Neuron (in vitro differentiated cells): ENCODE results near the gene NUMB.

Source experiments
- H2AFZ ChIP-seq: one replicate; pipeline ENCODE4 v1.6.1; 2013; ENCODE audit warnings: low read depth, mild to moderate bottlenecking, inconsistent platforms, low read length, moderate library complexity
- H3K27me3 ChIP-seq: one replicate; pipeline ENCODE4 v1.6.1; 2013; ENCODE audit warnings: low read length; ENCODE audit not compliant: insufficient read depth
- H3K36me3 ChIP-seq: one replicate; pipeline ENCODE4 v1.6.1; 2013; ENCODE audit warnings: low read length; ENCODE audit not compliant: insufficient read depth
- H3K4me1 ChIP-seq: one replicate; pipeline ENCODE4 v1.6.1; 2013; ENCODE audit warnings: low read length; ENCODE audit not compliant: insufficient read depth
- H3K4me3 ChIP-seq: 2 replicates; pipeline ENCODE4 v1.5.1; 2013; ENCODE audit warnings: mild to moderate bottlenecking, low read length, moderate library complexity
- H3K9me3 ChIP-seq: one replicate; pipeline ENCODE4 v1.6.1; 2013; ENCODE audit warnings: low read length

Gene NUMB

GRCh38 chr14:73261520-73262426 is 196.6 kb downstream of the NUMB start:
- peaks cover 17% of the 10 kb centered on the region for H3K4me1 ChIP-seq
- H3K36me3 ChIP-seq, result no peaks in the 10 kb centered on the region
- no peaks in the 10 kb centered on the region for H3K27me3 ChIP-seq
- H2AFZ ChIP-seq, result no peak overlapping the region
- no peak overlapping the region for H3K4me3 ChIP-seq
- no peaks in the 10 kb centered on the region for H3K9me3 ChIP-seq

DNA sequence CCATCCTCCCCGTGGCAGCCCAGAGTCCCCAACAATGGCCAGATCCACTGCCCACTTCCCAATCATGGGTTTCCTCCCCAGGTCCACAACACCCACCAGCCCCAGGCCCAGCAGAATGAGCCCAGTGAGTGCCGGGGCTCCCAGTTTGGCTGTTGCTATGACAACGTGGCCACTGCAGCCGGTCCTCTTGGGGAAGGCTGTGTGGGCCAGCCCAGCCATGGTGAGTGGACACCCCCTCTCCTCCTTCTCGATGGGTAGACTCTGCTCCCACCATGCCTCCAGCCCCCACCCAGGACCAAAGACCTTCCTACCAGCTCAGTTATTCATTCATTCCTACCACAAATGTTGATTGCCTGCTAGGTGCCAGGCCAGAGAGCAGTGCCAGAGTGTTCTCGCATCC is 197.3 kb downstream of the NUMB start:
- no peaks in the 10 kb centered on the region for H3K27me3 ChIP-seq
- peaks cover 17% of the 10 kb centered on the region for H3K4me1 ChIP-seq
- no peaks in the 10 kb centered on the region for H3K36me3 ChIP-seq
- no peak overlapping the region for H2AFZ ChIP-seq
- H3K9me3 ChIP-seq, result no peaks in the 10 kb centered on the region
- no peak overlapping the region for H3K4me3 ChIP-seq

GRCh38 chr14:73260574-73260973 is 197.8 kb downstream of the NUMB start:
- Histone ChIP-seq H3K9me3 (no peaks in the 10 kb centered on the region), H3K4me1 (peaks cover 17% of the 10 kb centered on the region), H3K27me3 (no peaks in the 10 kb centered on the region), H3K36me3 (no peaks in the 10 kb centered on the region), H3K4me3 (no peak overlapping the region), H2AFZ (no peak overlapping the region)

GRCh38 chr14:73259837-73260236 is 198.5 kb downstream of the NUMB start:
- Histone ChIP-seq H3K4me1 (peaks cover 17% of the 10 kb centered on the region), H3K27me3 (no peaks in the 10 kb centered on the region), H3K36me3 (no peaks in the 10 kb centered on the region), H3K4me3 (no peak overlapping the region), H2AFZ (no peak overlapping the region), H3K9me3 (no peaks in the 10 kb centered on the region)

DNA sequence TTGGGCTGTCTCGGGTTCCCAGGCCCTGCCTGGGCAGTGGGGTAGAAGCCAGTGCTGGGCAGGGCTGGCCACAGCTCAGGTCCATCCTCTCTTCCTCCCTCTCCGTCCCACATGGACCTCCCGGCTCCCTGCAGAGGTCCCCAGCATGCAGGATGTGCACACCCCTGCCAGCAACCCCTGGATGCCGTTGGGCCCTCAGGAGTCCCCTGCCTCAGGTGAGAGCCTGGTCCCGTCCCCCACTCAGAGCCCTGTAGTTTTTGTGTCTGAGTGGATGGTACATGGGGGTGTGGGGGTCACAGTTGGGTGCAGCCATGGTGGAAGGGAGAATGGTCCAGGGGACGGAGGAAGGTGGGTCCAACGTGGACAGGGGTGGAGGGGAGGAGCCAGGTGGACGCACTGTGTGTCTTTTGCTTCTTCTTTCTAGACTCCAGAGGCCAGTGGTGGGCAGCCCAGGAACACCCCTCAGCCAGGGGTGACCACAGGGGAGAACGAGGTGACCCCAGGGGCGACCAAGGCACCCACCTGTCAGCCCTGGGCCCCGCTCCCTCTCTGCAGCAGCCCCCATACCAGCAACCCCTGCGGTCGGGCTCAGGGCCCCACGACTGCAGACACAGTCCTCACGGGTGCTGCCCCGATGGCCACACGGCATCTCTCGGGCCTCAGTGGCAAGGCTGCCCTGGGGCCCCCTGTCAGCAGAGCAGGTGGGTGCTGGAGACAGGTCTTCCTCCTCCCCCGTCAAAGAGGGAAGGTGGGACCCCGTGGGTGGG is 199.3 kb downstream of the NUMB start:
- H3K27me3 ChIP-seq, result no peaks in the 10 kb centered on the region
- no peak overlapping the region for H2AFZ ChIP-seq
- no peaks in the 10 kb centered on the region for H3K36me3 ChIP-seq
- no peak overlapping the region for H3K4me3 ChIP-seq
- no peaks in the 10 kb centered on the region for H3K9me3 ChIP-seq
- peaks cover 17% of the 10 kb centered on the region for H3K4me1 ChIP-seq

- H3K9me3 ChIP-seq, result no peaks in the 10 kb centered on the region
- no peak overlapping the region for H2AFZ ChIP-seq
- H3K27me3 ChIP-seq, result no peaks in the 10 kb centered on the region
- no peak overlapping the region for H3K4me3 ChIP-seq
- H3K36me3 ChIP-seq, result no peaks in the 10 kb centered on the region
- peaks cover 17% of the 10 kb centered on the region for H3K4me1 ChIP-seq
These were observed 200.3 kb downstream of the NUMB start for GRCh38 chr14:73258076-73258475.

DNA sequence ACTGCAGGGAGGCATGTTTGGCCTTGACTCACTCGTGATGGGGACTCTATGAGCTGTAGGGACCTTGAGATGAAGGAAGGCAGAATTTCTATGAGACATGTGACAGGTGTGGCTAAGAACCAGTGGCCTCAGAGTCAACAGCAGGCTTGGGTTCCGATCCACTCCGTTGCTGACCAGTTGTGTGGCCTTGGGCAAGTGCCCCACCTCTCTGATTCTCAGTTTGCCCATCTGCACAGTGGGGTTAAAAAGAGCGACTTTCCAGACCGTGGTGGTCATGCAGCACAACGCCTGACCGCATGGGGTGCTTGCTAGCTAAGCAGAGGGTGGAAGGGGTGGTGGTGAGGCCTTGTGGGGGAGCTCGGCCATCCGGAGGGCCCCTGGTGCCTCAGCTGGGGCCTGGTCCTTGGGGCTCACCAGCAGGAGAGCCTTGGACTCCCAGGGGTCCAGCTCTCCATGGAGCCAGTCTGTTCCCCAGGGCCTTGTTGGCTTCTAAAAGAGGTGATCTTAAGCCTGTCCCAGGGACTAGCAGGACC is 202.6 kb downstream of the NUMB start:
- Histone ChIP-seq H3K4me1 (peaks cover 6% of the 10 kb centered on the region), H3K36me3 (no peaks in the 10 kb centered on the region), H3K9me3 (no peaks in the 10 kb centered on the region), H3K4me3 (no peak overlapping the region), H2AFZ (no peak overlapping the region), H3K27me3 (no peaks in the 10 kb centered on the region)

DNA sequence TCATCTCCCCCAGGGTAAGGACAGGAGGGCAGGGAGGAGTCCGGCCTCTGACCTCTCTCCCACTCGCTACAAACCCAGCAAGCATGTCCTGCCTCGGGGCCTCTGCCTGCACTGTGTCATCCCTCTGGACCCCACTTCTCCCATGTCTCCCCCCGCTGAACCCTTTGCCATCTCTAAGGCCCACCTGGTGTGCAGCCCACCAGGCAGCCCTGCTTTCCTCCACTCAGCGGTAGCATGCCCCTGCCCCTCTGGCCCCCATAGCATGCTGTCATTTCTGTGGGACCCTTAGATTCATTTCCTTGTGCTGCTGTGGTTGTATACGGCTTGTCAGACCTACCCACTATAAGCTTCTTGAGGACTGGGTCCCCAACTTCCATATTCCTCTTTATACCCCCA is 203.3 kb downstream of the NUMB start:
- no peaks in the 10 kb centered on the region for H3K9me3 ChIP-seq

GRCh38 chr14:73254247-73255004 is 203.9 kb downstream of the NUMB start:
- Histone ChIP-seq H3K4me1 (no peaks in the 10 kb centered on the region), H3K36me3 (no peaks in the 10 kb centered on the region), H3K4me3 (no peak overlapping the region), H3K9me3 (no peaks in the 10 kb centered on the region), H2AFZ (no peak overlapping the region), H3K27me3 (no peaks in the 10 kb centered on the region)

More for the DNA sequence above, 203.3 kb downstream of the NUMB start:
- Histone ChIP-seq H2AFZ (no peak overlapping the region), H3K4me3 (no peak overlapping the region), H3K36me3 (no peaks in the 10 kb centered on the region), H3K27me3 (no peaks in the 10 kb centered on the region), H3K4me1 (no peaks in the 10 kb centered on the region)

DNA sequence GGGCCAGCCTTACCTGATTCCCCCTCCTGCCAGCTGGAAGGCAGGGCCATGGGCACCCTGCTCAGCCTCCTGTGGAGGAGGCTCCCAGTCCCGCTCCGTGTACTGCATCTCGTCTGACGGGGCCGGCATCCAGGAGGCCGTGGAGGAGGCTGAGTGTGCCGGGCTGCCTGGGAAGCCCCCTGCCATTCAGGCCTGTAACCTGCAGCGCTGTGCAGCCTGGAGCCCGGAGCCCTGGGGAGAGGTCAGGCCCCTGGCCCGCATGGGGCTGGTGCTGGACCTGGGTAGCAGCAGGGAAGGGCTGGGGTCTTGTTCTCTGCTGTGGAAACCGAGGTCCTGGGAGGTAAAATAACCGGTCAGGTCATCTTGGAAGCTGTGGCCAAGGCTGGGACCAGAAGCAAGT is 204.6 kb downstream of the NUMB start:
- Histone ChIP-seq H3K4me3 (no peak overlapping the region), H3K9me3 (no peaks in the 10 kb centered on the region), H3K4me1 (no peaks in the 10 kb centered on the region), H2AFZ (no peak overlapping the region), H3K27me3 (no peaks in the 10 kb centered on the region), H3K36me3 (no peaks in the 10 kb centered on the region)

DNA sequence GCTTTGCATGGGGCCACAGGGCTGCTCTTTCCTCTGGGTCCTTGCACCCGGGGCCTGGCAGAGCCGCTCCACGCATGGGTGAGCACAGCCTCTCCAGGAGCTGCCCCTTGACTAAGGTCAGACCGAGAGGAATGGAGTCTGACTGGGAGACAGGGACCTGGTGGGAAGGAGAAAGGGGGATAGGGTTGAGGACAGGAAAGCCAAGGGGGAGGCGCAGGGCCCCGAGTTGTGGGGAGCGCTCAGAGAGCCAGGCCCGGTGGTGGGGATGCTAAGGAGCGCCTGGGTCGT is 205.1 kb downstream of the NUMB start:
- Histone ChIP-seq H3K36me3 (no peaks in the 10 kb centered on the region), H3K27me3 (no peaks in the 10 kb centered on the region), H2AFZ (no peak overlapping the region), H3K4me3 (no peak overlapping the region), H3K9me3 (no peaks in the 10 kb centered on the region), H3K4me1 (no peaks in the 10 kb centered on the region)

GRCh38 chr14:73252491-73253322 is 205.6 kb downstream of the NUMB start:
- Histone ChIP-seq H2AFZ (no peak overlapping the region), H3K9me3 (no peaks in the 10 kb centered on the region), H3K4me3 (no peak overlapping the region), H3K36me3 (no peaks in the 10 kb centered on the region), H3K27me3 (no peaks in the 10 kb centered on the region), H3K4me1 (no peaks in the 10 kb centered on the region)
